Keratinocyte (primary cell): ENCODE results near the gene MXRA8. TPM values are rescaled to one million over a fixed set of nuclear protein-coding genes. Genes with fewer than 3 reads are reported as not detected.

Experiments used
- DNase-seq: peaks from one replicate; pipeline ENCODE4 v3.0.0-alpha.2; 2011; ENCODE audit warnings: low read depth, missing footprints, low spot score
- FAIRE-seq: peaks from 2 replicates; lab custom pipeline; 2011; peaks lifted over from hg19 to GRCh38; lab: Jason Lieb, UNC
- H2AFZ ChIP-seq: 2 replicates; pipeline ENCODE4 v1.6.0; 2012; ENCODE audit warnings: low read length, control low read depth, inconsistent platforms; ENCODE audit not compliant: control insufficient read depth
- H3K27ac ChIP-seq: 2 replicates; pipeline ENCODE4 v1.5.1; 2011; ENCODE audit warnings: low read length; ENCODE audit not compliant: control insufficient read depth, insufficient read depth
- H3K27me3 ChIP-seq: 3 replicates; pipeline ENCODE4 v1.6.0; 2011; ENCODE audit warnings: low read length; ENCODE audit not compliant: control insufficient read depth, insufficient read depth; ENCODE audit errors: extremely low read depth
- H3K36me3 ChIP-seq, 2 experiments: 2 replicates in 1 of 2; 3 replicates in 1 of 2; pipeline ENCODE4 v1.5.1; 2011; ENCODE audit warnings: low read length in 2 of 2, mild to moderate bottlenecking in 1 of 2; ENCODE audit not compliant: control insufficient read depth in 2 of 2, insufficient read depth in 2 of 2; ENCODE audit errors: extremely low read depth in 1 of 2
- H3K4me1 ChIP-seq: 3 replicates; pipeline ENCODE4 v1.5.1; 2011; ENCODE audit warnings: low read length; ENCODE audit not compliant: control insufficient read depth, insufficient read depth; ENCODE audit errors: extremely low read depth
- H3K4me2 ChIP-seq: 3 replicates; pipeline ENCODE4 v1.6.0; 2011; ENCODE audit warnings: low read depth, low read length; ENCODE audit not compliant: control insufficient read depth, insufficient read depth; ENCODE audit errors: extremely low read depth
- H3K4me3 ChIP-seq, 3 experiments: fragments of 200-600 bp in 1 of 3; sonication (generic) in 1 of 3; 2 replicates in 2 of 3; 3 replicates in 1 of 3; pipeline ENCODE4 v1.5.1; 2011 to 2016; ENCODE audit warnings: low read length in 3 of 3, mild to moderate bottlenecking in 3 of 3, control low read depth in 2 of 3, inconsistent platforms in 1 of 3, low read depth in 1 of 3, mixed read lengths in 1 of 3, mixed run types in 1 of 3, moderate library complexity in 1 of 3; ENCODE audit not compliant: control insufficient read depth in 2 of 3, insufficient read depth in 2 of 3; ENCODE audit errors: extremely low read depth in 1 of 3
- H3K79me2 ChIP-seq: 2 replicates; pipeline ENCODE4 v1.6.0; 2012; ENCODE audit warnings: low read length; ENCODE audit not compliant: control insufficient read depth, insufficient read depth
- H3K9ac ChIP-seq: 3 replicates; pipeline ENCODE4 v1.6.0; 2011; ENCODE audit warnings: low read length; ENCODE audit not compliant: control insufficient read depth, insufficient read depth; ENCODE audit errors: extremely low read depth
- H3K9me1 ChIP-seq: 3 replicates; pipeline ENCODE4 v1.6.0; 2011; ENCODE audit warnings: low read length; ENCODE audit not compliant: control insufficient read depth, insufficient read depth; ENCODE audit errors: extremely low read depth
- H3K9me3 ChIP-seq: 2 replicates; pipeline ENCODE4 v1.5.1; 2012; ENCODE audit warnings: low read depth, low read length; ENCODE audit not compliant: control insufficient read depth
- H4K20me1 ChIP-seq: 3 replicates; pipeline ENCODE4 v1.6.0; 2011; ENCODE audit warnings: low read length; ENCODE audit not compliant: control insufficient read depth, insufficient read depth; ENCODE audit errors: extremely low read depth
- EZH2 ChIP-seq: IDR thresholded peaks from one replicate; pipeline ENCODE4 v1.6.1; 2012; ENCODE audit warnings: inconsistent platforms, mild to moderate bottlenecking, low read length, moderate library complexity
- dilution Hi-C: fragments of 300-500 bp; cut with MboI; formaldehyde crosslinking; loops from one replicate; pipeline ENCODE4 v1.7.0; 2020; ENCODE audit warnings: low sequenced_read_pairs; ENCODE audit not compliant: extremely low pct_ligation_motif_present
- polyA plus RNA-seq, 5 experiments: library from polyadenylated mRNA; depleted of rRNA in 3 of 5; stranded (reverse) in 3 of 5; stranded (forward) in 1 of 5; unstranded in 1 of 5; fragments of >200 nt; gene quantifications; 1 replicate in 1 of 5; 2 replicates in 3 of 5; 3 replicates in 1 of 5; pipeline versions ENCODE4 v1.2.1 to v1.2.3, GENCODE V29; 2011 to 2012; ENCODE audit warnings: missing spikeins in 2 of 5, low read depth in 1 of 5, low replicate concordance in 1 of 5
- TF ChIP-seq, protein P1 (sequence below), 3 experiments: IDR thresholded peaks in 1 of 3; conservative IDR thresholded peaks in 1 of 3; optimal IDR thresholded peaks in 1 of 3; 2 replicates in 2 of 3; 3 replicates in 1 of 3; pipeline versions ENCODE3 to v1.5.1; 2011; ENCODE audit warnings: low read length in 3 of 3, mild to moderate bottlenecking in 3 of 3, moderate library complexity in 2 of 3, control low read depth in 1 of 3, inconsistent platforms in 1 of 3; ENCODE audit not compliant: insufficient read depth in 2 of 3; ENCODE audit errors: extremely low read depth in 1 of 3

MXRA8 gene
- polyA plus RNA-seq, 1 donor (not counting 4 experiments of a cell fraction or from before 2014, with no cell fraction given), result not detected

DNA sequence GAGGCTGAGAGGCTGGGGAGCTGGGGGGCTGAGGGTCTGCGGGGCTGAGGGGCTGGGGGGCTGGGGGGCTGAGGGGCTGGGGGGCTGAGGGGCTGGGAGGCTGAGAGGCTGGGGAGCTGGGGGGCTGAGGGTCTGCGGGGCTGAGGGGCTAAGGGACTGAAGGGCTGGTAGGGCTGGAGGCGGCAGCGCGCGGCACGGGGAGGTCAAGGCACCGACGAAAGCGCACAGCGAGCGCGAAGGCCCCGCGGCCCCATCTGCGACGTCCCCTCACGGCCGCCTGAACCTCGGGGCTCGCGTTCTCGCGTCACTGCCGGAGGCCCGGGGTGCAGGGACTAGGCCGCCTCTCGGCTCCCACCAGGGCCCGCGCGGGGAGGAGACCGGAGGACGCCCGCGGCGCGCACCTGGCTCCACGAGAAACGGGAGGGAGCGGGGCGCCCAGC lies 34.3 kb downstream of the MXRA8 start:
- FAIRE-seq, result no peak
- dilution Hi-C loops, result no loop called here
- peaks cover 21 to 22% of the 10 kb centered on the region in 2 experiments for H3K36me3 ChIP-seq

DNA sequence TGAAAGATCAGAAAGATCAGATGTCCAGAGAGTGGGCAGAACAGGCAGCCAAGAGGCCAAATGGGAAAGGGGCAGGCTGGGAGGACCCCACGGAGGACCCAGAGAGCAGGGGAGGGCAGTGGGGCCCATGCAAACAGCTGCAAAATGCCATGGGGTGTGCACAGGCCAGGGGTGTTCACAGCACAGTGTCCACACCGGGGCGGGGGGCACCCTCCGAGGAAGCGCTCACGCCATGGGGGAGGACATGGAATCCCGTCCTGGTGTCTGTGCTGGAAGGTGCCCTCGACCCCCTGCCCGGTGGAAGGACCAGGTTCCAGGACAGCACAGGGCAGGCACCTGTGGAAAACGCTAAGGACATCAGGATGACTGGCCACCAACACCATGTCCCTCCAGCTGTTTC lies 35.4 kb downstream of the MXRA8 start:
- H3K27ac ChIP-seq, result no peak overlapping the region
- no peak overlapping the region for H2AFZ ChIP-seq
- H3K79me2 ChIP-seq, result peaks cover 79% of the 10 kb centered on the region
- no peak overlapping the region for H3K4me3 ChIP-seq
- H3K9ac ChIP-seq, result no peak overlapping the region
- H3K4me2 ChIP-seq, result peak overlapping the region; percentile 35
- no peaks in the 10 kb centered on the region for H3K27me3 ChIP-seq
- no peaks in the 10 kb centered on the region for H3K9me1 ChIP-seq
- peaks cover 28% of the 10 kb centered on the region for H3K4me1 ChIP-seq
- H4K20me1 ChIP-seq, result peaks cover 13% of the 10 kb centered on the region
- DNase-seq, result no peak
- H3K36me3 ChIP-seq, result peaks cover 22% of the 10 kb centered on the region in 2 experiments
- TF ChIP-seq, protein P1, sequence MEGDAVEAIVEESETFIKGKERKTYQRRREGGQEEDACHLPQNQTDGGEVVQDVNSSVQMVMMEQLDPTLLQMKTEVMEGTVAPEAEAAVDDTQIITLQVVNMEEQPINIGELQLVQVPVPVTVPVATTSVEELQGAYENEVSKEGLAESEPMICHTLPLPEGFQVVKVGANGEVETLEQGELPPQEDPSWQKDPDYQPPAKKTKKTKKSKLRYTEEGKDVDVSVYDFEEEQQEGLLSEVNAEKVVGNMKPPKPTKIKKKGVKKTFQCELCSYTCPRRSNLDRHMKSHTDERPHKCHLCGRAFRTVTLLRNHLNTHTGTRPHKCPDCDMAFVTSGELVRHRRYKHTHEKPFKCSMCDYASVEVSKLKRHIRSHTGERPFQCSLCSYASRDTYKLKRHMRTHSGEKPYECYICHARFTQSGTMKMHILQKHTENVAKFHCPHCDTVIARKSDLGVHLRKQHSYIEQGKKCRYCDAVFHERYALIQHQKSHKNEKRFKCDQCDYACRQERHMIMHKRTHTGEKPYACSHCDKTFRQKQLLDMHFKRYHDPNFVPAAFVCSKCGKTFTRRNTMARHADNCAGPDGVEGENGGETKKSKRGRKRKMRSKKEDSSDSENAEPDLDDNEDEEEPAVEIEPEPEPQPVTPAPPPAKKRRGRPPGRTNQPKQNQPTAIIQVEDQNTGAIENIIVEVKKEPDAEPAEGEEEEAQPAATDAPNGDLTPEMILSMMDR (optimal IDR thresholded peaks at IDR 0.05 in 1 of 3, IDR thresholded peaks at IDR 0.05 in 1 of 3, conservative IDR thresholded peaks at IDR 0.05 in 1 of 3; ENCODE audit: extremely low read depth in 1 of 3, insufficient read depth in 2 of 3, low read length in 3 of 3), result no peak
- TF ChIP-seq EZH2, result no peak
- dilution Hi-C loops, result no loop called here
- no peak for FAIRE-seq
- no peaks in the 10 kb centered on the region for H3K9me3 ChIP-seq

More for the DNA sequence above, 34.3 kb downstream of the MXRA8 start:
- Histone ChIP-seq H3K4me1 (peaks cover 18% of the 10 kb centered on the region), H3K4me2 (peak overlapping the region; percentile 37), H3K79me2 (peaks cover 76% of the 10 kb centered on the region), H3K4me3 (peak overlapping the region; percentile 77 to 100 (median 77)), H2AFZ (no peak overlapping the region), H3K9ac (peak overlapping the region; percentile 88), H3K27ac (peak overlapping the region; percentile 74), H3K9me1 (no peaks in the 10 kb centered on the region), H3K27me3 (no peaks in the 10 kb centered on the region), H3K9me3 (no peaks in the 10 kb centered on the region), H4K20me1 (peaks cover 8% of the 10 kb centered on the region)
- DNase-seq, result no peak
- no peak for TF ChIP-seq EZH2
- TF ChIP-seq, protein P1 (optimal IDR thresholded peaks at IDR 0.05 in 1 of 3, IDR thresholded peaks at IDR 0.05 in 1 of 3, conservative IDR thresholded peaks at IDR 0.05 in 1 of 3; ENCODE audit: extremely low read depth in 1 of 3, insufficient read depth in 2 of 3, low read length in 3 of 3), result no peak
